Measurements from ENCODE around the gene KCTD16.

- no peak for TF ChIP-seq EZH2 (IDR thresholded peaks at IDR 0.05; ENCODE audit: insufficient read depth, low read length)
- TF ChIP-seq CTCF (IDR thresholded peaks at IDR 0.05; ENCODE audit: insufficient read depth, low read depth, low read length) = no peak
Observed at GRCh38 chr5:144167998-144168397, 2.7 kb upstream of the KCTD16 start.
